GM12873 (cell line): ENCODE results near the gene SNX32.

Experiments
- TF ChIP-seq, protein P1 (sequence below): IDR thresholded peaks from 2 replicates; pipeline ENCODE4 v1.5.1; 2012; ENCODE audit warnings: low read depth, mild to moderate bottlenecking, moderate library complexity, low read length, control low read depth; ENCODE audit not compliant: insufficient read depth; ENCODE audit errors: missing control alignments

Gene SNX32

DNA sequence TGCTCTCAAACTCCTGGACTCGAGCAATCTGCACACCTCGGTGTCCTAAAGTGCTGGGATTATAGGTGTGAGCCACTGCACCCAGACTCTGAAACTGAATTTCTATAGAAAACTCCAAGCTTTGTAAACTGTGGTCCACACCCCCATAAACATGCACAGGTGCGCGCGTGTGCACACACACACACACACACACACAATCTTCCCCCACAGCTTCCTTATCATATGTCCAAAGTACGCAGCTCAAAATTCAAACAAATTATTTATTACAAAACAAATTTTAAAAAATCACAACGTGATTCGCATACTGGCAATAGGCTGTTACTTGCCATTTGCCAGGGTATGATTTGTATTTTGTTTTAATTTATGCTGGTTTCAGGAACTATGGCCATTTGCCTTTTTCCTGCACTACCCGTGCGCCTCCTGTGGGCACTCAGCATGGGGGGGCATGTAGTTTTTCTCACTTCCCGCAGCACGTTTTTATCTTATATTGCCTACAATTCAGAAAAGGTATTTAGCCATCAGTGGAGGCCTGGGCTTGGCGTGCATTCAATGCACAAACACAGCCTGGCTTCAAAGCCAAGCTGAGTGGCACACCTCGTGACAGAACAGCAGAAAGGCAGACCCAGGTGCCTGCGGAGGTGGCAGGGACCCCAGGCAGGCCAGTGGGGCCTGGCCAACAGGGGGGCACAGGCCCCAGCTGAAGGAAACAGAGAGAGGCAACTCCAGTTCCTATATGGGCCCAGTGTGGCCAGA lies 10.8 kb upstream of the SNX32 start:
- TF ChIP-seq, protein P1, sequence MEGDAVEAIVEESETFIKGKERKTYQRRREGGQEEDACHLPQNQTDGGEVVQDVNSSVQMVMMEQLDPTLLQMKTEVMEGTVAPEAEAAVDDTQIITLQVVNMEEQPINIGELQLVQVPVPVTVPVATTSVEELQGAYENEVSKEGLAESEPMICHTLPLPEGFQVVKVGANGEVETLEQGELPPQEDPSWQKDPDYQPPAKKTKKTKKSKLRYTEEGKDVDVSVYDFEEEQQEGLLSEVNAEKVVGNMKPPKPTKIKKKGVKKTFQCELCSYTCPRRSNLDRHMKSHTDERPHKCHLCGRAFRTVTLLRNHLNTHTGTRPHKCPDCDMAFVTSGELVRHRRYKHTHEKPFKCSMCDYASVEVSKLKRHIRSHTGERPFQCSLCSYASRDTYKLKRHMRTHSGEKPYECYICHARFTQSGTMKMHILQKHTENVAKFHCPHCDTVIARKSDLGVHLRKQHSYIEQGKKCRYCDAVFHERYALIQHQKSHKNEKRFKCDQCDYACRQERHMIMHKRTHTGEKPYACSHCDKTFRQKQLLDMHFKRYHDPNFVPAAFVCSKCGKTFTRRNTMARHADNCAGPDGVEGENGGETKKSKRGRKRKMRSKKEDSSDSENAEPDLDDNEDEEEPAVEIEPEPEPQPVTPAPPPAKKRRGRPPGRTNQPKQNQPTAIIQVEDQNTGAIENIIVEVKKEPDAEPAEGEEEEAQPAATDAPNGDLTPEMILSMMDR: no peak

DNA sequence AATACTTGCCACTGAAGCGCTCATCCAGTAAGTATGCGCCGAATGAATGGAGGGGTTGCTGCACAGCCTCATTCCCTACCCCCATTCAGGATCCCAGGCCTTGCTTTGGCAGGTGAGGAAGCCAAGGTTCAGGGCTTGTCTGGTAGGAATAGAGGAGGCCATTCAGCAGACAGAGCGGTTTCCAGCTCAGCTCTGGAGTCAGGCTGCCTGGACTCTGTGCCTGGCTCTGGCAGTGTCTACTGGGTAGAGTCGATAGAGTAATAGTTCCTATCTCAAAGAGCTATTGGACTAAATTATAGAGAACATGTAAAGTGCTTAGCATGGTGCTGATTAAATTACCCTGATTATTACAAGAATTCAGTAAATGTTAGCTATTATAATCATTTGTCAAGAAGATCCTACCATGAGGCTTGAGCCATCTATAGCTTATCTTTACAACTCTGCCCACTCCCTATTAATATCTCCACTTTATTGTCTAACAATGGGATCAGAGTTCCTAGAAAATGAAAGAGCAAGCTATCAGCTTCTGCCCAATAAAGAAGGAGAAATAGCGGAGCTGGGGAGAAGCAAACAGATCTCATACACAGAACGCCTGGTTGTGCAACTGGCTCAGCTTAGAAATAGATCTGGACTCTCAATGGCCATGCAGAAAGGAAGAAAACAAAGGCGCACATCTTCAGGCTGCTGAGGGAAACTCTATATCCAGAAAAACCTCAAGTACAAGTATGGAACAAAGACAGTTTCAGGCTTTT lies 6.6 kb upstream of the SNX32 start:
- TF ChIP-seq, protein P1: no peak

DNA sequence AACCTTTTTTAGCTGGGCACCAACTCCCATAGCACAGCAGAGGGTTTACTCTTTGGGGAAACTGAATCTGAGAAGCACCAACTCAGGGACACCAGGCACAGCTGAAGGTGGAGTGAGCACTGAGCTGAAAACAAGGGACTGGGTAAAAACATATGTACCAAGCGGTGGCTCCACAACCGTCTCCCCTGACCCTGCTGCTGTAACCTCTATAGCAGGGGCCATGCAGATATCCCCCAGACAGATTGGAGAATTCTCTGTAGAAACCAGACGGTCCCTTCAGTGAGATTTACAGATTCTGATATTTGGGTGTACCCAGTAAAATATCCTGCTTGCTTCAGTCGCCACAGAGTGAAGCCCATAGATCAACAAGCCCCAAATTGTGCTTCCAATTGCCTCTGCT lies 4.3 kb upstream of the SNX32 start:
- TF ChIP-seq, protein P1: no peak

DNA sequence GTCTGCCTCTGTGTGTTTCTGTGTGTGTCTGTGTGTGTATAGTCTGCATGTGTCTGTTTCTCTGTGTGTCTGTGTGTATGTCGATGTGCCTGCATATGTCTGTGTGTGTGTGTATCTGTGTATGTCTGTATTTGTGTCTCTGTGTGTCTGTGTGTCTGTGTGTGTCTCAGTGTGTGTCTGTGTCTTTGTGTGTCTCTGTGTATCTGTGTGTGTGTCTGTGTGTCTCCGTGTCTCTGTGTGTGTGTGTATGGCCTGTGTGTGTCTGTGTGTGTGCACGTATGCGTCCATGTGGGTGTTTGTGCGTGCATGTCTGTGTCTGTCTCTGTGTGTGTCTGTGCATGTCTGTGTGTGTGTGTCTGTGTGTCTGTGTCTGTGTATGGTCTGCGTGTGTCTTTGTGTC lies 439 bp downstream of the SNX32 start:
- TF ChIP-seq, protein P1: no peak

DNA sequence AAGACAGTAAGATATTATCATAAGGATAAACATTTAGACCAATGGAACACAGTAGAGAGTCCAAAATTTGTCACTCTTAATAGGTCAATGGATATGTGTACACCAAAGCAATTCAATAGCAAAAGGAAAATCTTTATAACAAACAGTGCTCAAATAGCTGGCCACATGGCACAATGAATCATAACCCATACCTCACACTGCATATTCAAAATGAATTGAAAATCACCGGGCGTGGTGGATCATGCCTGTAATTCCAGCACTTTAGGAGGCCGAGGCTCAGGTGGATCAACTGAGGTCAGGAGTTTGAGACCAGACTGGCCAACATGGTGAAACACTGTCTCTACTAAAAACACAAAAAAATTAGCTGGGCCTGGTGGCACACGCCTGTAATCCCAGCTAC lies 8.4 kb downstream of the SNX32 start:
- TF ChIP-seq, protein P1: no peak

DNA sequence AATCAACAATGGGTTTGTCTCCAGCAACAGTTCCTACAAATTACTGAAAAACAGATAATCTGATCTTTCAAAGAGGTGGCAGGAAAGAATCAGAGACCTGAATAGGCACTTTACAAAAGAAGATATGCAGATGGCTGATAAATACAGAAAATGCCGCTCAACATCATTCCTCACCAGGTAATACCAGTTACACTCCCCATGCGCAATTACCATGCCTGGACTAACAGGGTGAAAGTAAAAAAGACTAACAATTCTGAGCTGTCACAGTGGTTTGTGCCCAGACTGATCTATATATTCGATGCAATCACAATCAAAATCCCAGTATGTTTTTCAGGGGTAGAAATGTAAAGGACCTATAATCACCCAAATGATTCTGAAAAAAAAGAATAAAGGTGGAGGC lies 10.0 kb downstream of the SNX32 start:
- TF ChIP-seq, protein P1: no peak

DNA sequence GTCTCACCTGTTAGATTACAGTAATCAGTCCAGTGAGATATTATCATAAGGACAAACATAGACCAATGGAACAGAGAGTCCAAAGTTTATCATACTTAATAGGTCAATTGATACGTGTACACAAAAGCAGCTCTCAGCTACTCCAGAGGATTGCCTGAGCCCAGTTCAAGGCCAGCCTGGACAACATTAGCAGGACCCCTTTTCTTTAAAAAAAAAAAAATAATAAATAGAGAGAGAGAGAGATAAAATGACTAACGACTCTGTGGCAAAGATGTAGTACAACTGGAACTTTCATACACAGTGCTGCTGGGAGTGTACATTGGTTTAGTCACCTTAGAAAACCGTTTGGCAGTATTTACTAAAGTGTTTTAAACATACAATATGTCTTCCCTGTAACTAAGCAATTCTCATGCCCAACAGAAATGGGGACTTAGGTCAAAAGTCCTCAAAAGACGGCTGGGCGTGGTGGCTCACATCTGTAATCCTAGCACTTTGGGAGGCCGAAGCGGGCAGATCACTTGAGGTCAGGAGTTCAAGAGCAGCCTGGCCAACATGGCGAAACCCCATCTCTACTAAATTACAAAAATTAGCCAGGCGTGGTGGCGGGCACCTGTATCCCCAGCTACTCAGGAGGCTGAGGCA lies 10.6 kb downstream of the SNX32 start:
- TF ChIP-seq, protein P1: no peak
